ENCODE data around the gene MDFIC.

Gene MDFIC

GRCh38 chr7:115013886-115014285 lies 92.0 kb downstream of the MDFIC start:
- no peaks in the 10 kb centered on the region for H4K20me1 ChIP-seq (ENCODE audit: insufficient read depth, low read length)
- no peaks in the 10 kb centered on the region for H3K9me3 ChIP-seq (ENCODE audit: insufficient read depth, low read length, severe bottlenecking)
- DNase-seq: no peak
- H3K36me3 ChIP-seq (ENCODE audit: insufficient read depth, low read length): peaks cover 46% of the 10 kb centered on the region
- H3K27ac ChIP-seq (ENCODE audit: low read length): peak overlapping the region; percentile 61
- no peaks in the 10 kb centered on the region for H3K27me3 ChIP-seq (ENCODE audit: insufficient read depth, low read length, poor library complexity)
- ATAC-seq (ENCODE audit: insufficient read depth, low read depth): no peak
- no peak overlapping the region for H3K4me2 ChIP-seq (ENCODE audit: insufficient read depth, low read length)
- H3K4me1 ChIP-seq (ENCODE audit: insufficient read depth, low read length): peaks cover 62% of the 10 kb centered on the region
- peaks cover 18% of the 10 kb centered on the region for H3K79me2 ChIP-seq (ENCODE audit: insufficient read depth, low read length)
- no peak overlapping the region for H3K9ac ChIP-seq (ENCODE audit: low read depth, low read length)
- H3K4me3 ChIP-seq (ENCODE audit: low read depth in 1 of 2, low read length in 2 of 2): no peak overlapping the region
- H2AFZ ChIP-seq (ENCODE audit: low read depth, low read length): no peak overlapping the region
- no peak for TF ChIP-seq EZH2 (IDR thresholded peaks at IDR 0.05; ENCODE audit: borderline replicate concordance, low read depth, low read length, severe bottlenecking)
- no peak for TF ChIP-seq CTCF (IDR thresholded peaks at IDR 0.05; ENCODE audit: borderline replicate concordance, extremely low read depth, low read length, poor library complexity, severe bottlenecking)

- DNase-seq: no peak
- no peak overlapping the region for H2AFZ ChIP-seq (ENCODE audit: low read depth, low read length)
- peaks cover 46% of the 10 kb centered on the region for H3K36me3 ChIP-seq (ENCODE audit: insufficient read depth, low read length)
- H3K9ac ChIP-seq (ENCODE audit: low read depth, low read length): no peak overlapping the region
- peak; percentile 56; the same call in 2 of the 3 replicates for ATAC-seq (ENCODE audit: insufficient read depth, low read depth)
- peak overlapping the region; percentile 11; the same call in 1 of the 2 replicates for H3K27ac ChIP-seq (ENCODE audit: low read length)
- no peak for TF ChIP-seq CTCF (IDR thresholded peaks at IDR 0.05; ENCODE audit: borderline replicate concordance, extremely low read depth, low read length, poor library complexity, severe bottlenecking)
- no peak for TF ChIP-seq EZH2 (IDR thresholded peaks at IDR 0.05; ENCODE audit: borderline replicate concordance, low read depth, low read length, severe bottlenecking)
- no peaks in the 10 kb centered on the region for H3K9me3 ChIP-seq (ENCODE audit: insufficient read depth, low read length, severe bottlenecking)
- H3K27me3 ChIP-seq (ENCODE audit: insufficient read depth, low read length, poor library complexity): no peaks in the 10 kb centered on the region
- H3K4me3 ChIP-seq (ENCODE audit: low read depth in 1 of 2, low read length in 2 of 2): no peak overlapping the region
- H3K4me2 ChIP-seq (ENCODE audit: insufficient read depth, low read length): no peak overlapping the region; the same call in 1 of the 2 replicates
- no peaks in the 10 kb centered on the region for H4K20me1 ChIP-seq (ENCODE audit: insufficient read depth, low read length)
- H3K79me2 ChIP-seq (ENCODE audit: insufficient read depth, low read length): peaks cover 18% of the 10 kb centered on the region
- peaks cover 53% of the 10 kb centered on the region for H3K4me1 ChIP-seq (ENCODE audit: insufficient read depth, low read length)
These were observed 92.9 kb downstream of the MDFIC start for GRCh38 chr7:115014794-115015193.

GRCh38 chr7:115015619-115016018 lies 93.7 kb downstream of the MDFIC start:
- TF ChIP-seq CTCF (IDR thresholded peaks at IDR 0.05; ENCODE audit: borderline replicate concordance, extremely low read depth, low read length, poor library complexity, severe bottlenecking): no peak
- TF ChIP-seq EZH2 (IDR thresholded peaks at IDR 0.05; ENCODE audit: borderline replicate concordance, low read depth, low read length, severe bottlenecking): no peak
- Histone ChIP-seq H3K79me2 (ENCODE audit: insufficient read depth, low read length) (peaks cover 18% of the 10 kb centered on the region), H3K27ac (ENCODE audit: low read length) (peak overlapping the region; percentile 11; the same call in 1 of the 2 replicates), H4K20me1 (ENCODE audit: insufficient read depth, low read length) (no peaks in the 10 kb centered on the region), H3K27me3 (ENCODE audit: insufficient read depth, low read length, poor library complexity) (no peaks in the 10 kb centered on the region), H3K9ac (ENCODE audit: low read depth, low read length) (no peak overlapping the region), H3K4me1 (ENCODE audit: insufficient read depth, low read length) (peaks cover 45% of the 10 kb centered on the region), H3K36me3 (ENCODE audit: insufficient read depth, low read length) (peaks cover 46% of the 10 kb centered on the region), H2AFZ (ENCODE audit: low read depth, low read length) (no peak overlapping the region), H3K4me2 (ENCODE audit: insufficient read depth, low read length) (no peak overlapping the region), H3K4me3 (ENCODE audit: low read depth in 1 of 2, low read length in 2 of 2) (no peak overlapping the region), H3K9me3 (ENCODE audit: insufficient read depth, low read length, severe bottlenecking) (no peaks in the 10 kb centered on the region)
- ATAC-seq (ENCODE audit: insufficient read depth, low read depth) (no peak), DNase-seq (no peak)

Measured in DND-41 (cell line).